Cardiac muscle cell (in vitro differentiated cells and primary cell): Measurements from ENCODE around the gene CAMTA2. TPM values are rescaled to one million over a fixed set of nuclear protein-coding genes. Genes with fewer than 3 reads are reported as not detected.

Source experiments
- DNase-seq, 2 donors: peaks; one replicate each; pipeline versions ENCODE4 v3.0.0 to v3.0.0-alpha.2; 2010 to 2017; ENCODE audit warnings: low read depth in 1 of 2, low spot score in 1 of 2
- H3K27ac ChIP-seq: fragments of 200-600 bp; sonication (generic); 2 replicates; pipeline ENCODE4 v1.5.1; 2016
- H3K27me3 ChIP-seq: fragments of 200-600 bp; sonication (generic); 2 replicates; pipeline ENCODE4 v1.6.0; 2016; ENCODE audit warnings: control low read depth
- H3K36me3 ChIP-seq: fragments of 200-600 bp; sonication (generic); 2 replicates; pipeline ENCODE4 v1.5.1; 2016; ENCODE audit warnings: control low read depth
- H3K4me1 ChIP-seq: fragments of 200-600 bp; sonication (generic); 2 replicates; pipeline ENCODE4 v1.8.1; 2017; ENCODE audit warnings: low read depth, mild to moderate bottlenecking, mixed run types
- H3K4me3 ChIP-seq: fragments of 200-600 bp; sonication (generic); 2 replicates; pipeline ENCODE4 v1.5.1; 2016; ENCODE audit warnings: mild to moderate bottlenecking
- H3K9me3 ChIP-seq: fragments of 200-600 bp; sonication (generic); 2 replicates; pipeline ENCODE4 v1.5.1; 2017; ENCODE audit warnings: low read depth, mild to moderate bottlenecking, control low read depth
- polyA plus RNA-seq: library from polyadenylated mRNA; unstranded; fragments of >200 nt; fragmentation: Nextera tagmentation; extraction: Ambion mirVana; gene quantifications from 2 replicates; pipeline ENCODE4 v1.2.1, GENCODE V29; 2016
- total RNA-seq: library from RNA; depleted of rRNA; stranded (reverse); fragments of >200 nt; gene quantifications from 2 replicates; pipeline ENCODE4 v1.2.3, GENCODE V29; 2016
- TF ChIP-seq, protein P1 (sequence below): IDR thresholded peaks from 2 replicates; pipeline ENCODE4 v1.5.1; 2012; ENCODE audit warnings: low read depth, mild to moderate bottlenecking, low read length

CAMTA2 gene
- total and polyA plus RNA-seq, 2 experiments from 2014 or later: 11.6 to 18.3 TPM

- TF ChIP-seq, protein P1, sequence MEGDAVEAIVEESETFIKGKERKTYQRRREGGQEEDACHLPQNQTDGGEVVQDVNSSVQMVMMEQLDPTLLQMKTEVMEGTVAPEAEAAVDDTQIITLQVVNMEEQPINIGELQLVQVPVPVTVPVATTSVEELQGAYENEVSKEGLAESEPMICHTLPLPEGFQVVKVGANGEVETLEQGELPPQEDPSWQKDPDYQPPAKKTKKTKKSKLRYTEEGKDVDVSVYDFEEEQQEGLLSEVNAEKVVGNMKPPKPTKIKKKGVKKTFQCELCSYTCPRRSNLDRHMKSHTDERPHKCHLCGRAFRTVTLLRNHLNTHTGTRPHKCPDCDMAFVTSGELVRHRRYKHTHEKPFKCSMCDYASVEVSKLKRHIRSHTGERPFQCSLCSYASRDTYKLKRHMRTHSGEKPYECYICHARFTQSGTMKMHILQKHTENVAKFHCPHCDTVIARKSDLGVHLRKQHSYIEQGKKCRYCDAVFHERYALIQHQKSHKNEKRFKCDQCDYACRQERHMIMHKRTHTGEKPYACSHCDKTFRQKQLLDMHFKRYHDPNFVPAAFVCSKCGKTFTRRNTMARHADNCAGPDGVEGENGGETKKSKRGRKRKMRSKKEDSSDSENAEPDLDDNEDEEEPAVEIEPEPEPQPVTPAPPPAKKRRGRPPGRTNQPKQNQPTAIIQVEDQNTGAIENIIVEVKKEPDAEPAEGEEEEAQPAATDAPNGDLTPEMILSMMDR: peak; percentile 35
- Histone ChIP-seq H3K27me3 (no peaks in the 10 kb centered on the region), H3K4me3 (no peak overlapping the region), H3K4me1 (peaks cover 29% of the 10 kb centered on the region), H3K9me3 (no peaks in the 10 kb centered on the region), H3K36me3 (peaks cover 33% of the 10 kb centered on the region), H3K27ac (peak overlapping the region; percentile 72)
- DNase-seq: peak in 1 of 2 donors; percentile 41
Observed at GRCh38 chr17:4956493-4957061, 30.9 kb downstream of the CAMTA2 start.

- DNase-seq: no peak
- Histone ChIP-seq H3K9me3 (no peaks in the 10 kb centered on the region), H3K4me1 (peaks cover 37% of the 10 kb centered on the region), H3K27ac (no peak overlapping the region), H3K27me3 (no peaks in the 10 kb centered on the region), H3K36me3 (peaks cover 33% of the 10 kb centered on the region), H3K4me3 (no peak overlapping the region)
- TF ChIP-seq, protein P1: no peak
Observed at GRCh38 chr17:4955091-4955490, 32.4 kb downstream of the CAMTA2 start.

DNA sequence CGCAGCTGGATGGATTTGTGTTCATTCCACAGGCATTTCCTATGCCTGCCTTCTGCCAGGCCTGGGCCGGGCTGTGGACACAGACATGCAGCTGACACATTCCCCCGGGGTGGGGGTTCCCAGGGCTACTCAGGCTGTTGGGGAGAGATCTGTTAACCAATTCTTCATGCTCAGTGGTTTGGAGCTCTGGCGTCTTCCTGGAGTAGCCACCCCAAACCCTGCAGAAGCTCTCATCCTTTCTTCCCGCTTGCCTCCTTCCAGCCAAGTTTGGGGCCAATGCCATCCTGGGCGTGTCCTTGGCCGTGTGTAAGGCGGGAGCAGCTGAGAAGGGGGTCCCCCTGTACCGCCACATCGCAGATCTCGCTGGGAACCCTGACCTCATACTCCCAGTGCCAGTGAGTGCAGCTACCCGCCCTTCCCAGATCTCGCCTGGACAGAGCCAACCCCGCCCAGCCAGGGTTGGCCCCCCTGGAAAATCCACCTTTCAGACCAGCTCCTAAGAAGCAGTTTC lies 34.0 kb downstream of the CAMTA2 start:
- Histone ChIP-seq H3K9me3 (no peaks in the 10 kb centered on the region), H3K27ac (peak overlapping the region; percentile 94), H3K4me1 (peaks cover 37% of the 10 kb centered on the region), H3K27me3 (no peaks in the 10 kb centered on the region), H3K36me3 (peaks cover 22% of the 10 kb centered on the region), H3K4me3 (no peak overlapping the region)
- DNase-seq: peak in 1 of 2 donors; percentile 51
- TF ChIP-seq, protein P1: no peak

DNA sequence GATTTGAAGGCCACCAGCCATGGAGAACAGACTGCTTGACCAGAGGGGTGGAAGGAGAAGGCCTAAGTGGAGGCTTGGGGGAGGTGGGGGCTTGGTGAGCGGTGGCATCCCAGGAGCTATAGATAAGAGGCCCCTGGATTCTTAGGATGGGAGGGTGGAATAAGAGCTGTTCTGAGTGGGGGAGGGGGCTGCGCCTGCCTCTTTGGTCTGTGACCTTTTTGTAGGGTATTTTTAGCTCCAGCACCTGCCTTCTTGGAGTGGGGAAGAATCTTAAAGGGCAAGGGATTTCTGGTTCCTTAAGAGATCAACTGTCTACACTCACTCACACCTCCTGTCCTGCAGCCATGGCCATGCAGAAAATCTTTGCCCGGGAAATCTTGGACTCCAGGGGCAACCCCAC lies 36.0 kb downstream of the CAMTA2 start:
- H3K4me3 ChIP-seq: peak overlapping the region; percentile 96

DNA sequence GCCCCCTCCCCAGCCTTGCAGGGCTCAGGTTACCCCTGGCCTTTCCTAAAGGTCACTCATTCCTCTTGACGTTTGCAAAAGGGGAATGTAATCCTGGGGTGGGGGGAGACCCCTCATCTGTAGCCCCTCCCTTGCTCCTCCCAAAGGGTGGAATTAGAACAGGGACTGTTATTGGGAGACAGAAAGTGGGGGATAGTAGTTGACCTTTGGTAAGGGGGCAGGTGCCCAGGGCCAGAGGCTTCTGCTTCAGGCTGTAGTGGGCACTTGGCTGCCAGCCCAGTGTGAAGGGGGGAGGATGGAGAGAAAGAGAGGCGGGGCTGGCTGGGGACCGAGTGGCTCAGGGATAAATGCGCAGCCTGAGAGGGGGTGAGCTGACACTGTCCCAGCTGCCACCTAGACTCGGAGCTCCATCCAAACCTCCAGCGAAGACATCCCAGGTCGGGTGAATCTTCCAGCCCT lies 36.7 kb downstream of the CAMTA2 start, which contains the start of gene ENO3:
TSS of gene ENO3 (plus strand) at position 374 of the 459 bp plus-strand sequence. CDS start 711 bp downstream, outside the sequence.
- peaks cover 44% of the 10 kb centered on the region for H3K4me1 ChIP-seq
- no peaks in the 10 kb centered on the region for H3K9me3 ChIP-seq
- peak within 1 kb of the TSS; percentile 96 for H3K4me3 ChIP-seq
- no peaks in the 10 kb centered on the region for H3K27me3 ChIP-seq
- H3K27ac ChIP-seq: peak within 1 kb of the TSS; percentile 94
- H3K36me3 ChIP-seq: peaks cover 23% of the 10 kb centered on the region
- TF ChIP-seq, protein P1: no peak
- DNase-seq: peak in 1 of 2 donors; percentile 76

More for the DNA sequence above, 36.0 kb downstream of the CAMTA2 start:
- DNase-seq: peak in 1 of 2 donors; percentile 89
- TF ChIP-seq, protein P1: no peak
- H3K9me3 ChIP-seq: no peaks in the 10 kb centered on the region
- no peaks in the 10 kb centered on the region for H3K27me3 ChIP-seq
- H3K27ac ChIP-seq: peak overlapping the region; percentile 94
- H3K4me1 ChIP-seq: peaks cover 41% of the 10 kb centered on the region
- peaks cover 20% of the 10 kb centered on the region for H3K36me3 ChIP-seq
